GM12878 (cell line): ENCODE measurements around the gene CERK. TPM values are rescaled to one million over a fixed set of nuclear protein-coding genes. Genes with fewer than 3 reads are reported as not detected.

Experiments used
- ATAC-seq: fragments of 200-7000 bp; cut with Tn5 transposase; 3 replicates; pipeline ENCODE4 v1.9.1; 2020; ENCODE audit warnings: mild to moderate bottlenecking, moderate library complexity
- BruUV-seq: library from RNA; stranded (reverse); fragments of 400-500 nt; replicated peaks from 2 replicates; lab custom pipeline; 2021; lab: Mats Ljungman, UMichigan
- CTCF ChIA-PET: fragments of 300-600 bp; sonication (Branson Sonifier 250); formaldehyde crosslinking; extraction: SDS; loops from one replicate; lab custom pipeline; 2021; ENCODE audit warnings: inconsistent platforms; lab: Yijun Ruan, JAX
- POLR2A ChIA-PET: fragments of 350-600 bp; formaldehyde crosslinking; extraction: SDS; loops from one replicate; lab custom pipeline; 2021; ENCODE audit warnings: inconsistent platforms; lab: Charles Lee
- RAD21 ChIA-PET: fragments of 300-600 bp; sonication (Branson Sonifier 250); formaldehyde crosslinking; loops from one replicate; lab custom pipeline; 2023; ENCODE audit warnings: antibody characterized with exemption; ENCODE audit not compliant: unreplicated experiment; lab: Charles Lee
- SMC1A ChIA-PET: fragments of 300-600 bp; sonication (Branson Sonifier 250); formaldehyde crosslinking; loops from one replicate; lab custom pipeline; 2023; ENCODE audit not compliant: unreplicated experiment, uncharacterized antibody; lab: Charles Lee
- DNase-seq: peaks from one replicate; pipeline ENCODE4 v3.0.0-alpha.2; 2011; ENCODE audit warnings: low read depth, low spot score
- FAIRE-seq: peaks from 3 replicates; lab custom pipeline; 2011; peaks lifted over from hg19 to GRCh38; lab: Jason Lieb, UNC
- H2AFZ ChIP-seq: 2 replicates; pipeline ENCODE4 v1.6.0; 2011; ENCODE audit warnings: low read depth, low read length, control low read depth; ENCODE audit not compliant: control insufficient read depth
- H3K27ac ChIP-seq: 2 replicates; pipeline ENCODE4 v1.5.1; 2011; ENCODE audit warnings: control low read depth; ENCODE audit not compliant: control insufficient read depth, insufficient read depth
- H3K27me3 ChIP-seq, 2 experiments: replicated peaks in 1 of 2; 2 replicates each; pipeline versions ENCODE4 v1.6.0 to v1.6.1; 2011; ENCODE audit warnings: low read length in 1 of 2; ENCODE audit not compliant: control insufficient read depth in 2 of 2, insufficient read depth in 2 of 2
- H3K36me3 ChIP-seq, 2 experiments: 2 replicates each; pipeline ENCODE4 v1.5.1; 2011; ENCODE audit warnings: low read length in 1 of 2; ENCODE audit not compliant: control insufficient read depth in 2 of 2, insufficient read depth in 2 of 2
- H3K4me1 ChIP-seq: 2 replicates; pipeline ENCODE4 v1.6.1; 2011; ENCODE audit warnings: mild to moderate bottlenecking, low read length, moderate library complexity, mixed read lengths; ENCODE audit not compliant: control insufficient read depth, insufficient read depth
- H3K4me2 ChIP-seq: 2 replicates; pipeline ENCODE4 v1.6.0; 2011; ENCODE audit warnings: control low read depth; ENCODE audit not compliant: control insufficient read depth, insufficient read depth
- H3K4me3 ChIP-seq: fragments of 200-600 bp; sonication (generic); 2 replicates; pipeline ENCODE4 v1.5.1; 2016
- H3K79me2 ChIP-seq: 2 replicates; pipeline ENCODE4 v1.6.0; 2011; ENCODE audit warnings: low read length; ENCODE audit not compliant: control insufficient read depth, insufficient read depth
- H3K9ac ChIP-seq: 2 replicates; pipeline ENCODE4 v1.8.0; 2011; ENCODE audit warnings: low read length, control low read depth, mixed read lengths; ENCODE audit not compliant: control insufficient read depth, insufficient read depth
- H3K9me3 ChIP-seq: replicated peaks from 3 replicates; pipeline ENCODE4 v1.5.1; 2011; ENCODE audit warnings: mild to moderate bottlenecking, low read length; ENCODE audit not compliant: control insufficient read depth, insufficient read depth
- H4K20me1 ChIP-seq: 2 replicates; pipeline ENCODE4 v1.6.0; 2011; ENCODE audit not compliant: control insufficient read depth, insufficient read depth
- BCL11A ChIP-seq: IDR thresholded peaks from 2 replicates; pipeline ENCODE4 v1.6.1; 2011; ENCODE audit warnings: low read depth, low read length
- BHLHE40 ChIP-seq, 2 experiments: fragments of 450-650 bp in 1 of 2; IDR thresholded peaks; 2 replicates each; pipeline ENCODE4 v1.6.1; 2011 to 2017; ENCODE audit warnings: low read depth in 2 of 2, borderline replicate concordance in 1 of 2, improper control_type of control experiment in 1 of 2, low read length in 1 of 2, mild to moderate bottlenecking in 1 of 2
- E2F4 ChIP-seq: IDR thresholded peaks from 2 replicates; pipeline ENCODE4 v1.6.1; 2012; ENCODE audit warnings: low read depth, low read length, improper control_type of control experiment
- EGR1 ChIP-seq, 2 experiments: IDR thresholded peaks; 1 replicate in 1 of 2; 2 replicates in 1 of 2; pipeline ENCODE4 v1.6.1; 2011 to 2012; ENCODE audit warnings: low read depth in 2 of 2, low read length in 2 of 2, borderline replicate concordance in 1 of 2, mild to moderate bottlenecking in 1 of 2, moderate library complexity in 1 of 2
- IKZF2 ChIP-seq, 2 experiments: fragments of 450-650 bp; IDR thresholded peaks; 2 replicates each; pipeline ENCODE4 v1.6.1; 2017; ENCODE audit warnings: mild to moderate bottlenecking in 2 of 2, moderate library complexity in 2 of 2
- KLF5 ChIP-seq: fragments of 450-650 bp; IDR thresholded peaks from 2 replicates; pipeline ENCODE4 v1.6.1; 2014; ENCODE audit warnings: mild to moderate bottlenecking; ENCODE audit not compliant: partially characterized antibody
- LARP7 ChIP-seq: fragments of 450-650 bp; IDR thresholded peaks from 2 replicates; pipeline ENCODE4 v1.6.1; 2017; ENCODE audit warnings: mild to moderate bottlenecking
- PAX5 ChIP-seq: IDR thresholded peaks from 2 replicates; pipeline ENCODE4 v1.6.1; 2011; ENCODE audit warnings: low read depth, low read length, borderline replicate concordance
- PAX8 ChIP-seq: fragments of 450-650 bp; IDR thresholded peaks from 2 replicates; pipeline ENCODE4 v1.6.1; 2017; ENCODE audit warnings: mild to moderate bottlenecking, moderate library complexity
- PML ChIP-seq: IDR thresholded peaks from 2 replicates; pipeline ENCODE4 v1.6.1; 2012; ENCODE audit warnings: low read length, inconsistent platforms
- RAD21 ChIP-seq: IDR thresholded peaks from 2 replicates; pipeline ENCODE4 v1.6.1; 2011; ENCODE audit warnings: mild to moderate bottlenecking, low read depth, low read length, moderate library complexity; ENCODE audit not compliant: insufficient read depth
- RUNX3 ChIP-seq: IDR thresholded peaks from 2 replicates; pipeline ENCODE4 v1.6.1; 2012; ENCODE audit warnings: low read length, inconsistent platforms
- SKIL ChIP-seq: fragments of 450-650 bp; IDR thresholded peaks from 2 replicates; pipeline ENCODE4 v1.6.1; 2017; ENCODE audit warnings: mild to moderate bottlenecking, low read depth, inconsistent platforms; ENCODE audit not compliant: poor library complexity, severe bottlenecking
- SREBF2 ChIP-seq: IDR thresholded peaks from 2 replicates; pipeline ENCODE4 v1.6.1; 2012; ENCODE audit warnings: mild to moderate bottlenecking, low read length
- YY1 ChIP-seq: IDR thresholded peaks from 2 replicates; pipeline ENCODE4 v1.6.1; 2011; ENCODE audit warnings: low read depth, mild to moderate bottlenecking, low read length
- ZNF384 ChIP-seq: IDR thresholded peaks from 2 replicates; pipeline ENCODE4 v1.6.1; 2012; ENCODE audit warnings: low read depth, mild to moderate bottlenecking, low read length, improper control_type of control experiment, borderline replicate concordance
- WGBS: methylation state at CpG from one replicate; pipeline ENCODE4 v1.1.6; 2016; ENCODE audit warnings: low lambda C conversion rate; ENCODE audit not compliant: insufficient replicate concordance, insufficient coverage; ENCODE audit errors: missing lambda C conversion rate; 5-methylcytosine and 5-hydroxymethylcytosine counted together
- in situ Hi-C: fragments of 300-500 bp; cut with MboI; formaldehyde crosslinking; loops from 9 replicates; pipeline ENCODE4 v1.14.3; 2018; ENCODE audit warnings: mixed read lengths
- intact Hi-C: fragments of 100-400 bp; cut with micrococcal nuclease; formaldehyde crosslinking; loops from one replicate; pipeline ENCODE4 v1.14.2; 2022; ENCODE audit not compliant: unreplicated experiment
- polyA plus RNA-seq, 11 experiments: library from polyadenylated mRNA; depleted of rRNA in 4 of 11; unstranded in 6 of 11; stranded (reverse) in 5 of 11; fragments of >200 nt; fragmentation: Nextera tagmentation in 4 of 11; fragmentation: Illumina TruSeq in 1 of 11; extraction: Ambion mirVana in 4 of 11; extraction: Trizol in 1 of 11; gene quantifications; 1 replicate in 1 of 11; 2 replicates in 10 of 11; pipeline versions ENCODE4 v1.2.1 to v1.2.3, GENCODE V29; 2011 to 2016; ENCODE audit warnings: inconsistent platforms in 2 of 11, missing spikeins in 2 of 11, low read depth in 1 of 11
- total RNA-seq, 4 experiments: library from RNA; depleted of rRNA in 3 of 4; stranded (reverse); fragments of >200 nt in 3 of 4; fragmentation: Illumina TruSeq in 1 of 4; extraction: Trizol in 1 of 4; gene quantifications; 2 replicates each; pipeline versions ENCODE4 v1.2.1 to v1.2.3, GENCODE V29; 2013 to 2021
- TF ChIP-seq, protein P1 (sequence below): fragments of 450-650 bp; IDR thresholded peaks from 2 replicates; pipeline ENCODE4 v1.6.1; 2017; ENCODE audit warnings: low read depth, mild to moderate bottlenecking, moderate library complexity

CERK gene
- total and polyA plus RNA-seq, 10 of the 15 experiments (the other 5 are each of a cell fraction or from before 2014, with no cell fraction given), result 4.0 to 41.1 (median 30.2) TPM

- no peak for TF ChIP-seq LARP7
- peak; percentile 23 to 24; a peak in 1 of 4 replicates for TF ChIP-seq IKZF2 (IDR thresholded peaks at IDR 0.05)
- TF ChIP-seq RAD21, result no peak
- no peak for TF ChIP-seq PML
- TF ChIP-seq, all 136 proteins: peak for 8
These were observed 26.2 kb upstream of the CERK start (continued) for GRCh38 chr22:46764140-46764680.

DNA sequence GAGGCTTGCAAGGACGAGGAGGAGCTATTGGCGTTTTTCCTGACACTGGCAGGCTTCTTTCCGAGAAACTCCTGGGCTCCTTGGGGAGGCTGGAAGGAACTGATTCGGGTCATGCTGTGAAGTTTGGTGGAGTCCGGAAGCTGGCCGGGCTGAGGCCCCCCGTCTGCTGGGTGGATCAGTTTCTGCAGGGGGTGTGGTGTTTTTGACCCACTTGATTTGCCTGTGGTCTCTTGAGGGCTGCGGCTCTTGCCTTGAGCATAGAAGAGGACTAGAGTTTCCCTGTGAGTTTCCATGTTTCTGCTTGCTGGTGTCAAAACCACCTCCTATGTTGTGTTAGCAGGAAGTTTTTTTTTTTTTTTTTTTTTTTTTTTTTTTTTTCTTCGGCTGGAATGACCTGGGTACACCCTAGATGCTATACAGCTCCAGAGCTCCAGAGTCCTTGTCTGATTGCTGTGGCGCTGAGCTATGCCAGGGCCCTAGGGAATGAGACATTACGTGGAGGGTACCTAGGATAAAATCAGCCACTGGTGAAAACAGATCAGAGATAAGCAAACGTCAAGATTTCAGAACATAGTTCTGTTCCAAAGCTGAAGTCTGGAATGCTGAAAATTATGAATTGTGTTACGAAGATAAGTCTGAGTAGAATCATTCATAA is 25.1 kb upstream of the CERK start:
- RAD21 ChIA-PET, result interaction anchor here (0.6 to 10.5 kb wide), 9 partner anchors 7 to 458 kb away, joined by 3 to 199 read pairs (median 9); no protein-coding TSS in a partner anchor
- TF ChIP-seq, protein P1, sequence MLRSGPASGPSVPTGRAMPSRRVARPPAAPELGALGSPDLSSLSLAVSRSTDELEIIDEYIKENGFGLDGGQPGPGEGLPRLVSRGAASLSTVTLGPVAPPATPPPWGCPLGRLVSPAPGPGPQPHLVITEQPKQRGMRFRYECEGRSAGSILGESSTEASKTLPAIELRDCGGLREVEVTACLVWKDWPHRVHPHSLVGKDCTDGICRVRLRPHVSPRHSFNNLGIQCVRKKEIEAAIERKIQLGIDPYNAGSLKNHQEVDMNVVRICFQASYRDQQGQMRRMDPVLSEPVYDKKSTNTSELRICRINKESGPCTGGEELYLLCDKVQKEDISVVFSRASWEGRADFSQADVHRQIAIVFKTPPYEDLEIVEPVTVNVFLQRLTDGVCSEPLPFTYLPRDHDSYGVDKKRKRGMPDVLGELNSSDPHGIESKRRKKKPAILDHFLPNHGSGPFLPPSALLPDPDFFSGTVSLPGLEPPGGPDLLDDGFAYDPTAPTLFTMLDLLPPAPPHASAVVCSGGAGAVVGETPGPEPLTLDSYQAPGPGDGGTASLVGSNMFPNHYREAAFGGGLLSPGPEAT, result peak; percentile 39; the same call in 1 of the 2 replicates
- TF ChIP-seq BHLHE40 (IDR thresholded peaks at IDR 0.05; ENCODE audit: borderline replicate concordance in 1 of 2, low read depth in 2 of 2, low read length in 1 of 2) (0 out of 4 replicates have a peak, but pooled peaks have one; percentile 4 to 24), E2F4 (no peak), EGR1 (IDR thresholded peaks at IDR 0.05; ENCODE audit: borderline replicate concordance in 1 of 2, low read depth in 2 of 2, low read length in 2 of 2) (0 out of 3 replicates have a peak, but pooled peaks of 1 of the 2 experiments have one; percentile 0), SKIL (peak; percentile 32), RUNX3 (peak; percentile 89), KLF5 (no peak), SREBF2 (no peak), ZNF384 (peak; percentile 90), BCL11A (no peak), YY1 (peak; percentile 35; the same call in 1 of the 2 replicates), PAX8 (no peak), PAX5 (peak; percentile 52; the same call in 1 of the 2 replicates)

More for the DNA sequence above, 25.1 kb upstream of the CERK start:
- Histone ChIP-seq H3K9me3 (no peaks in the 10 kb centered on the region), H4K20me1 (no peaks in the 10 kb centered on the region), H3K9ac (peak overlapping the region; percentile 94), H2AFZ (no peak overlapping the region), H3K27ac (peak overlapping the region; percentile 91), H3K4me2 (peak overlapping the region; percentile 81), H3K4me3 (peak overlapping the region; percentile 97), H3K27me3 (no peaks in the 10 kb centered on the region), H3K79me2 (peaks cover 63% of the 10 kb centered on the region), H3K4me1 (peaks cover 19% of the 10 kb centered on the region), H3K36me3 (peaks cover 0 to 6% of the 10 kb centered on the region in 2 experiments; a peak in 2 of 4 replicates)
- peak; percentile 66 for FAIRE-seq
- ChIA-PET POLR2A (interaction anchor here (0.6 to 4.3 kb wide), 8 partner anchors 8 to 971 kb away, joined by 3 to 56 read pairs (median 4); no protein-coding TSS in a partner anchor), SMC1A (interaction anchor here (1.0 to 5.8 kb wide), 8 partner anchors 8 to 200 kb away, joined by 3 to 72 read pairs (median 4); no protein-coding TSS in a partner anchor), CTCF (interaction anchor here (1.0 to 11.8 kb wide), 6 partner anchors 9 to 200 kb away, joined by 3 to 297 read pairs (median 11); no protein-coding TSS in a partner anchor)
- intact Hi-C loops (no loop called here), in situ Hi-C loops (loop anchor here (25.0 kb wide), 1 partner anchor 1324 kb away; no protein-coding TSS in a partner anchor)
- ATAC-seq, result peak; percentile 82
- no peak for DNase-seq
- no TSS peak for BruUV-seq
- WGBS, result 1% methylated on average over 12 of the region's 13 CpGs
